ENCODE data around the gene SUMO3. TPM values are rescaled to one million over a fixed set of nuclear protein-coding genes. Genes with fewer than 3 reads are reported as not detected.

SUMO3 gene
- total and polyA plus RNA-seq, 2 of the 13 experiments (the other 11 are each of a cell fraction or from before 2014, with no cell fraction given): 51.4 to 92.4 TPM

GRCh38 chr21:44836666-44837471, 19.0 kb upstream of the SUMO3 start (continued):
- TF ChIP-seq, protein P1, sequence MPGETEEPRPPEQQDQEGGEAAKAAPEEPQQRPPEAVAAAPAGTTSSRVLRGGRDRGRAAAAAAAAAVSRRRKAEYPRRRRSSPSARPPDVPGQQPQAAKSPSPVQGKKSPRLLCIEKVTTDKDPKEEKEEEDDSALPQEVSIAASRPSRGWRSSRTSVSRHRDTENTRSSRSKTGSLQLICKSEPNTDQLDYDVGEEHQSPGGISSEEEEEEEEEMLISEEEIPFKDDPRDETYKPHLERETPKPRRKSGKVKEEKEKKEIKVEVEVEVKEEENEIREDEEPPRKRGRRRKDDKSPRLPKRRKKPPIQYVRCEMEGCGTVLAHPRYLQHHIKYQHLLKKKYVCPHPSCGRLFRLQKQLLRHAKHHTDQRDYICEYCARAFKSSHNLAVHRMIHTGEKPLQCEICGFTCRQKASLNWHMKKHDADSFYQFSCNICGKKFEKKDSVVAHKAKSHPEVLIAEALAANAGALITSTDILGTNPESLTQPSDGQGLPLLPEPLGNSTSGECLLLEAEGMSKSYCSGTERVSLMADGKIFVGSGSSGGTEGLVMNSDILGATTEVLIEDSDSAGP (CRISPR knock-in tag; IDR thresholded peaks at IDR 0.05; ENCODE audit: borderline replicate concordance): peak; percentile 54; the same call in 1 of the 2 replicates
- TF ChIP-seq, protein P2, sequence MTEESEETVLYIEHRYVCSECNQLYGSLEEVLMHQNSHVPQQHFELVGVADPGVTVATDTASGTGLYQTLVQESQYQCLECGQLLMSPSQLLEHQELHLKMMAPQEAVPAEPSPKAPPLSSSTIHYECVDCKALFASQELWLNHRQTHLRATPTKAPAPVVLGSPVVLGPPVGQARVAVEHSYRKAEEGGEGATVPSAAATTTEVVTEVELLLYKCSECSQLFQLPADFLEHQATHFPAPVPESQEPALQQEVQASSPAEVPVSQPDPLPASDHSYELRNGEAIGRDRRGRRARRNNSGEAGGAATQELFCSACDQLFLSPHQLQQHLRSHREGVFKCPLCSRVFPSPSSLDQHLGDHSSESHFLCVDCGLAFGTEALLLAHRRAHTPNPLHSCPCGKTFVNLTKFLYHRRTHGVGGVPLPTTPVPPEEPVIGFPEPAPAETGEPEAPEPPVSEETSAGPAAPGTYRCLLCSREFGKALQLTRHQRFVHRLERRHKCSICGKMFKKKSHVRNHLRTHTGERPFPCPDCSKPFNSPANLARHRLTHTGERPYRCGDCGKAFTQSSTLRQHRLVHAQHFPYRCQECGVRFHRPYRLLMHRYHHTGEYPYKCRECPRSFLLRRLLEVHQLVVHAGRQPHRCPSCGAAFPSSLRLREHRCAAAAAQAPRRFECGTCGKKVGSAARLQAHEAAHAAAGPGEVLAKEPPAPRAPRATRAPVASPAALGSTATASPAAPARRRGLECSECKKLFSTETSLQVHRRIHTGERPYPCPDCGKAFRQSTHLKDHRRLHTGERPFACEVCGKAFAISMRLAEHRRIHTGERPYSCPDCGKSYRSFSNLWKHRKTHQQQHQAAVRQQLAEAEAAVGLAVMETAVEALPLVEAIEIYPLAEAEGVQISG (CRISPR knock-in tag; IDR thresholded peaks at IDR 0.05): peak; percentile 30; the same call in 1 of the 2 replicates
- TF ChIP-seq ZNF337 (CRISPR knock-in tag; IDR thresholded peaks at IDR 0.05; ENCODE audit: borderline replicate concordance, low read depth): no peak
- no peak for TF ChIP-seq ZNF644 (CRISPR knock-in tag; IDR thresholded peaks at IDR 0.05; ENCODE audit: low read depth)
- peak; percentile 29; the same call in 1 of the 2 replicates for TF ChIP-seq ARNTL (CRISPR knock-in tag; IDR thresholded peaks at IDR 0.05)
- TF ChIP-seq ELF1 (CRISPR knock-in tag; IDR thresholded peaks at IDR 0.05): no peak
- TF ChIP-seq ARNT2 (CRISPR knock-in tag; IDR thresholded peaks at IDR 0.05; ENCODE audit: low read depth): 0 out of 2 replicates have a peak, but pooled peaks have one; percentile 23
- TF ChIP-seq SMC3 (IDR thresholded peaks at IDR 0.05; ENCODE audit: low read length): no peak
- 0 out of 2 replicates have a peak, but pooled peaks have one; percentile 33 for TF ChIP-seq KLF6 (CRISPR knock-in tag; IDR thresholded peaks at IDR 0.05)
- 0 out of 2 replicates have a peak, but pooled peaks have one; percentile 8 for TF ChIP-seq ZNF768 (CRISPR knock-in tag; IDR thresholded peaks at IDR 0.05)
- no peak for TF ChIP-seq LCORL (IDR thresholded peaks at IDR 0.05)
- 0 out of 2 replicates have a peak, but pooled peaks have one; percentile 22 for TF ChIP-seq LCORL (CRISPR knock-in tag; IDR thresholded peaks at IDR 0.05)
- TF ChIP-seq YEATS4 (CRISPR knock-in tag; IDR thresholded peaks at IDR 0.05; ENCODE audit: borderline replicate concordance): 0 out of 2 replicates have a peak, but pooled peaks have one; percentile 46
- no peak for TF ChIP-seq KDM1A (CRISPR knock-in tag; IDR thresholded peaks at IDR 0.05)
- no peak for TF ChIP-seq PAX8 (CRISPR knock-in tag; IDR thresholded peaks at IDR 0.05; ENCODE audit: borderline replicate concordance)
- TF ChIP-seq SPEN (CRISPR knock-in tag; IDR thresholded peaks at IDR 0.05; ENCODE audit: low read depth): peak; percentile 34; the same call in 1 of the 2 replicates
- peak; percentile 56; the same call in 1 of the 2 replicates for TF ChIP-seq AKAP8 (CRISPR knock-in tag; IDR thresholded peaks at IDR 0.05)
- TF ChIP-seq, protein P3, sequence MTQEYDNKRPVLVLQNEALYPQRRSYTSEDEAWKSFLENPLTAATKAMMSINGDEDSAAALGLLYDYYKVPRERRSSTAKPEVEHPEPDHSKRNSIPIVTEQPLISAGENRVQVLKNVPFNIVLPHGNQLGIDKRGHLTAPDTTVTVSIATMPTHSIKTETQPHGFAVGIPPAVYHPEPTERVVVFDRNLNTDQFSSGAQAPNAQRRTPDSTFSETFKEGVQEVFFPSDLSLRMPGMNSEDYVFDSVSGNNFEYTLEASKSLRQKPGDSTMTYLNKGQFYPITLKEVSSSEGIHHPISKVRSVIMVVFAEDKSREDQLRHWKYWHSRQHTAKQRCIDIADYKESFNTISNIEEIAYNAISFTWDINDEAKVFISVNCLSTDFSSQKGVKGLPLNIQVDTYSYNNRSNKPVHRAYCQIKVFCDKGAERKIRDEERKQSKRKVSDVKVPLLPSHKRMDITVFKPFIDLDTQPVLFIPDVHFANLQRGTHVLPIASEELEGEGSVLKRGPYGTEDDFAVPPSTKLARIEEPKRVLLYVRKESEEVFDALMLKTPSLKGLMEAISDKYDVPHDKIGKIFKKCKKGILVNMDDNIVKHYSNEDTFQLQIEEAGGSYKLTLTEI (CRISPR knock-in tag; conservative IDR thresholded peaks at IDR 0.05): no peak
- peak; percentile 61 for TF ChIP-seq MNT (IDR thresholded peaks at IDR 0.05)
- peak; percentile 57; the same call in 1 of the 2 replicates for TF ChIP-seq MYC (CRISPR knock-in tag; IDR thresholded peaks at IDR 0.05; ENCODE audit: borderline replicate concordance)
